OCI-LY1 (cell line): ENCODE measurements around the gene UGT1A4.

Experiments used
- CTCF ChIP-seq: fragments of 200-600 bp; sonication (generic), shearing (Covaris generic); IDR thresholded peaks from 2 replicates; pipeline ENCODE4 v1.5.1; 2017; ENCODE audit warnings: mild to moderate bottlenecking, antibody characterized with exemption, low read length, moderate library complexity, mixed read lengths
- EZH2 ChIP-seq: fragments of 200-600 bp; sonication (generic), shearing (Covaris generic); IDR thresholded peaks from 2 replicates; pipeline ENCODE4 v1.8.0; 2017; ENCODE audit warnings: borderline replicate concordance, mixed run types, mild to moderate bottlenecking, antibody characterized with exemption, low read length, moderate library complexity, mixed read lengths

GRCh38 chr2:233674995-233675394 lies 43.5 kb upstream of the UGT1A4 start:
- no peak for TF ChIP-seq CTCF
- TF ChIP-seq EZH2: no peak
